MV-4-11 (cell line): ENCODE data around the gene ZNF107.

ENCODE experiments used
- DNase-seq: peaks from one replicate; lab custom pipeline; 2025; lab: John Stamatoyannopoulos, UW

The ZNF107 gene

GRCh38 chr7:64665980-64666662 lies at the start of gene ZNF107:
Gene ZNF107, plus strand, starts transcription at chr7:64666133. Its CDS starts 150 bp downstream, at chr7:64666283.
- DNase-seq, result peak; percentile 95

- peak; percentile 60 for DNase-seq
Observed at GRCh38 chr7:64618785-64619456, 47.0 kb upstream of the ZNF107 start.

- DNase-seq, result no peak
Observed at GRCh38 chr7:64619705-64620104, 46.2 kb upstream of the ZNF107 start.

GRCh38 chr7:64621656-64622055 lies 44.3 kb upstream of the ZNF107 start:
- DNase-seq, result no peak

GRCh38 chr7:64625114-64626082 lies 40.5 kb upstream of the ZNF107 start:
- no peak for DNase-seq

GRCh38 chr7:64626083-64626469 lies 39.9 kb upstream of the ZNF107 start:
- DNase-seq, result no peak

- DNase-seq, result no peak
Observed at GRCh38 chr7:64626557-64626956, 39.4 kb upstream of the ZNF107 start.

GRCh38 chr7:64628192-64628591 lies 37.7 kb upstream of the ZNF107 start:
- DNase-seq, result no peak

- DNase-seq, result no peak
Observed at GRCh38 chr7:64628721-64629120, 37.2 kb upstream of the ZNF107 start.

- peak; percentile 26 for DNase-seq
Observed at GRCh38 chr7:64630496-64630895, 35.4 kb upstream of the ZNF107 start.

- DNase-seq, result no peak
Observed at GRCh38 chr7:64632029-64632428, 33.9 kb upstream of the ZNF107 start.

- no peak for DNase-seq
Observed at GRCh38 chr7:64633401-64633800, 32.5 kb upstream of the ZNF107 start.

- DNase-seq, result no peak
Observed at GRCh38 chr7:64634406-64635062, 31.4 kb upstream of the ZNF107 start.

- DNase-seq, result no peak
Observed at GRCh38 chr7:64636386-64636785, 29.5 kb upstream of the ZNF107 start.

- DNase-seq, result no peak
Observed at GRCh38 chr7:64637521-64638445, 28.1 kb upstream of the ZNF107 start.

GRCh38 chr7:64638822-64639221 lies 27.1 kb upstream of the ZNF107 start:
- no peak for DNase-seq

- no peak for DNase-seq
Observed at GRCh38 chr7:64639267-64640001, 26.5 kb upstream of the ZNF107 start.

GRCh38 chr7:64640504-64640903 lies 25.4 kb upstream of the ZNF107 start:
- peak; percentile 51 for DNase-seq

GRCh38 chr7:64642046-64642445 lies 23.9 kb upstream of the ZNF107 start:
- DNase-seq, result no peak

- no peak for DNase-seq
Observed at GRCh38 chr7:64642875-64643274, 23.1 kb upstream of the ZNF107 start.
